HG02623 (cell line): ENCODE measurements around the gene HEATR3.

ENCODE experiments used
- ATAC-seq: cut with Tn5 transposase; IDR thresholded peaks from one replicate; pipeline ENCODE4 v1.9.1; 2021; ENCODE audit warnings: moderate library complexity; ENCODE audit not compliant: unreplicated experiment

The HEATR3 gene

GRCh38 chr16:50056226-50056625 is 9.5 kb upstream of the HEATR3 start:
- no peak for ATAC-seq

GRCh38 chr16:50058091-50058771 is 7.5 kb upstream of the HEATR3 start:
- ATAC-seq: no peak

- no peak for ATAC-seq
These were observed 6.7 kb upstream of the HEATR3 start for GRCh38 chr16:50059111-50059510.

GRCh38 chr16:50059669-50060068 is 6.1 kb upstream of the HEATR3 start:
- no peak for ATAC-seq

GRCh38 chr16:50061326-50061725 is 4.4 kb upstream of the HEATR3 start:
- ATAC-seq: no peak

GRCh38 chr16:50065241-50065623 is 538 bp upstream of the HEATR3 start:
- no peak for ATAC-seq

- no peak for ATAC-seq
These were observed 916 bp downstream of the HEATR3 start for GRCh38 chr16:50066482-50067289.

GRCh38 chr16:50067290-50067853 is 1.6 kb downstream of the HEATR3 start:
- ATAC-seq: no peak

GRCh38 chr16:50068550-50068949 is 2.8 kb downstream of the HEATR3 start:
- no peak for ATAC-seq

GRCh38 chr16:50069060-50069459 is 3.3 kb downstream of the HEATR3 start:
- no peak for ATAC-seq

- no peak for ATAC-seq
These were observed 5.4 kb downstream of the HEATR3 start for GRCh38 chr16:50071075-50071671.

GRCh38 chr16:50072730-50073129 is 7.0 kb downstream of the HEATR3 start:
- no peak for ATAC-seq

GRCh38 chr16:50079397-50080140 is 13.8 kb downstream of the HEATR3 start:
- no peak for ATAC-seq

- no peak for ATAC-seq
These were observed 15.8 kb downstream of the HEATR3 start for GRCh38 chr16:50081428-50082018.

GRCh38 chr16:50083996-50084395 is 18.2 kb downstream of the HEATR3 start:
- no peak for ATAC-seq

GRCh38 chr16:50086176-50086575 is 20.4 kb downstream of the HEATR3 start:
- no peak for ATAC-seq

- no peak for ATAC-seq
These were observed 22.5 kb downstream of the HEATR3 start for GRCh38 chr16:50088302-50088701.

GRCh38 chr16:50092891-50093290 is 27.1 kb downstream of the HEATR3 start:
- no peak for ATAC-seq

- no peak for ATAC-seq
These were observed 28.1 kb downstream of the HEATR3 start for GRCh38 chr16:50093607-50094539.

GRCh38 chr16:50096791-50097190 is 31.0 kb downstream of the HEATR3 start:
- ATAC-seq: no peak
